HEK293 (cell line): Measurements from ENCODE around the gene SPACA4.

Experiments
- CTCF ChIA-PET: fragments of 350-600 bp; formaldehyde crosslinking; extraction: SDS; loops from one replicate; lab custom pipeline; 2021; ENCODE audit warnings: antibody characterized with exemption; lab: Yijun Ruan, JAX
- POLR2A ChIA-PET: fragments of 300-600 bp; formaldehyde crosslinking; extraction: SDS; loops from one replicate; lab custom pipeline; 2020; ENCODE audit warnings: antibody characterized with exemption, inconsistent platforms; lab: Yijun Ruan, JAX
- H3K27ac ChIP-seq: fragments of 200-500 bp; sonication (Bioruptor generic); 2 replicates; pipeline ENCODE4 v1.5.1; 2014; ENCODE audit warnings: low read depth, low read length, control low read depth, inconsistent platforms; ENCODE audit errors: extremely low read depth
- H3K36me3 ChIP-seq, 2 experiments: fragments of 200-500 bp in 1 of 2; sonication (Bioruptor generic) in 1 of 2; 1 replicate in 1 of 2; 2 replicates in 1 of 2; pipeline ENCODE4 v1.5.1; 2014 to 2017; ENCODE audit warnings: inconsistent platforms in 2 of 2, low read length in 2 of 2; ENCODE audit not compliant: control insufficient read depth in 2 of 2, insufficient read depth in 1 of 2
- H3K4me1 ChIP-seq: fragments of 200-500 bp; sonication (Bioruptor generic); 2 replicates; pipeline ENCODE4 v1.5.1; 2014; ENCODE audit warnings: mild to moderate bottlenecking, low read length, inconsistent platforms; ENCODE audit not compliant: control insufficient read depth, insufficient read depth
- H3K4me3 ChIP-seq: 2 replicates; pipeline ENCODE4 v1.5.1; 2011; ENCODE audit warnings: low read depth, mild to moderate bottlenecking, control low read depth, low read length, moderate library complexity
- H3K9me3 ChIP-seq: fragments of 200-500 bp; sonication (Bioruptor generic); 2 replicates; pipeline ENCODE4 v1.5.1; 2014; ENCODE audit warnings: low read depth, low read length, inconsistent platforms; ENCODE audit not compliant: control insufficient read depth, insufficient read depth
- HOXD13 ChIP-seq: sonication (generic); formaldehyde crosslinking; IDR thresholded peaks from 2 replicates; pipeline ENCODE4 v1.8.0; 2022; ENCODE audit warnings: missing genetic modification reagents, borderline replicate concordance
- MZF1 ChIP-seq: fragments of 450-650 bp; formaldehyde crosslinking; IDR thresholded peaks from 2 replicates; pipeline ENCODE4 v1.5.1; 2017; ENCODE audit warnings: missing biosample characterization, missing genetic modification characterization, borderline replicate concordance
- OSR2 ChIP-seq: fragments of 450-650 bp; formaldehyde crosslinking; IDR thresholded peaks from 2 replicates; pipeline ENCODE4 v1.5.1; 2016; ENCODE audit warnings: missing biosample characterization, missing genetic modification characterization
- OVOL3 ChIP-seq: fragments of 450-650 bp; formaldehyde crosslinking; IDR thresholded peaks from 2 replicates; pipeline ENCODE4 v1.5.1; 2016; ENCODE audit warnings: missing biosample characterization, missing genetic modification characterization
- SP2 ChIP-seq: fragments of 450-650 bp; formaldehyde crosslinking; IDR thresholded peaks from 2 replicates; pipeline ENCODE4 v1.5.1; 2016; ENCODE audit warnings: missing biosample characterization, missing genetic modification characterization
- TSHZ1 ChIP-seq: fragments of 450-650 bp; formaldehyde crosslinking; IDR thresholded peaks from 2 replicates; pipeline ENCODE4 v1.5.1; 2016; ENCODE audit warnings: missing biosample characterization, missing genetic modification characterization, borderline replicate concordance
- YY1 ChIP-seq: fragments of 450-650 bp; formaldehyde crosslinking; IDR thresholded peaks from 2 replicates; pipeline ENCODE4 v1.5.1; 2018; ENCODE audit warnings: missing biosample characterization, missing genetic modification characterization
- ZBTB1 ChIP-seq: fragments of 450-650 bp; formaldehyde crosslinking; IDR thresholded peaks from 2 replicates; pipeline ENCODE4 v1.5.1; 2016; ENCODE audit warnings: missing biosample characterization, missing genetic modification characterization
- ZBTB11 ChIP-seq: fragments of 450-650 bp; formaldehyde crosslinking; conservative IDR thresholded peaks from 2 replicates; pipeline ENCODE4 v1.5.1; 2016; ENCODE audit warnings: low read depth, missing biosample characterization, missing genetic modification characterization
- ZBTB17 ChIP-seq: fragments of 450-650 bp; formaldehyde crosslinking; IDR thresholded peaks from 2 replicates; pipeline ENCODE4 v1.5.1; 2016; ENCODE audit warnings: missing biosample characterization, missing genetic modification characterization
- ZBTB20 ChIP-seq: fragments of 450-650 bp; formaldehyde crosslinking; IDR thresholded peaks from 2 replicates; pipeline ENCODE4 v1.5.1; 2016; ENCODE audit warnings: missing biosample characterization, missing genetic modification characterization
- ZNF112 ChIP-seq: fragments of 450-650 bp; formaldehyde crosslinking; IDR thresholded peaks from 2 replicates; pipeline ENCODE4 v1.5.0; 2017; ENCODE audit warnings: missing biosample characterization, missing genetic modification characterization
- ZNF18 ChIP-seq: fragments of 450-650 bp; formaldehyde crosslinking; IDR thresholded peaks from 2 replicates; pipeline ENCODE4 v1.5.1; 2016; ENCODE audit warnings: missing biosample characterization, missing genetic modification characterization
- ZNF223 ChIP-seq: fragments of 450-650 bp; formaldehyde crosslinking; IDR thresholded peaks from 2 replicates; pipeline ENCODE4 v1.5.1; 2016; ENCODE audit warnings: missing biosample characterization, missing genetic modification characterization
- ZNF23 ChIP-seq: fragments of 450-650 bp; formaldehyde crosslinking; IDR thresholded peaks from 2 replicates; pipeline ENCODE4 v1.5.1; 2016; ENCODE audit warnings: missing biosample characterization, missing genetic modification characterization, borderline replicate concordance
- ZNF366 ChIP-seq: fragments of 450-650 bp; formaldehyde crosslinking; conservative IDR thresholded peaks from 2 replicates; pipeline ENCODE4 v1.5.1; 2016; ENCODE audit warnings: missing biosample characterization, missing genetic modification characterization
- ZNF404 ChIP-seq: fragments of 450-650 bp; formaldehyde crosslinking; IDR thresholded peaks from 2 replicates; pipeline ENCODE4 v1.5.1; 2017; ENCODE audit warnings: missing biosample characterization, missing genetic modification characterization
- ZNF449 ChIP-seq: fragments of 450-650 bp; formaldehyde crosslinking; IDR thresholded peaks from 2 replicates; pipeline ENCODE4 v1.5.1; 2017; ENCODE audit warnings: missing biosample characterization, mild to moderate bottlenecking, missing genetic modification characterization, moderate library complexity
- ZNF513 ChIP-seq: fragments of 450-650 bp; IDR thresholded peaks from 2 replicates; pipeline ENCODE4 v1.5.1; 2018; ENCODE audit warnings: missing biosample characterization, missing genetic modification characterization
- ZNF530 ChIP-seq: fragments of 450-650 bp; formaldehyde crosslinking; IDR thresholded peaks from 2 replicates; pipeline ENCODE4 v1.5.1; 2016; ENCODE audit warnings: low read depth, missing biosample characterization, missing genetic modification characterization
- ZNF549 ChIP-seq: fragments of 450-650 bp; IDR thresholded peaks from 2 replicates; pipeline ENCODE4 v1.5.1; 2018; ENCODE audit warnings: missing biosample characterization, missing genetic modification characterization, mild to moderate bottlenecking, inconsistent platforms, moderate library complexity
- ZNF580 ChIP-seq: fragments of 450-650 bp; formaldehyde crosslinking; IDR thresholded peaks from 2 replicates; pipeline ENCODE4 v1.5.1; 2016; ENCODE audit warnings: missing biosample characterization, missing genetic modification characterization
- ZNF596 ChIP-seq: fragments of 450-650 bp; IDR thresholded peaks from 2 replicates; pipeline ENCODE4 v1.5.0; 2018; ENCODE audit warnings: missing biosample characterization, mild to moderate bottlenecking, missing genetic modification characterization, moderate library complexity
- ZNF654 ChIP-seq: fragments of 450-650 bp; formaldehyde crosslinking; IDR thresholded peaks from 2 replicates; pipeline ENCODE4 v1.5.1; 2016; ENCODE audit warnings: low read depth, missing biosample characterization, missing genetic modification characterization
- ZNF768 ChIP-seq: fragments of 450-650 bp; formaldehyde crosslinking; IDR thresholded peaks from 2 replicates; pipeline ENCODE4 v1.5.1; 2018; ENCODE audit warnings: missing biosample characterization, mild to moderate bottlenecking, missing genetic modification characterization

Gene SPACA4

GRCh38 chr19:48646001-48646721 is 39.6 kb downstream of the SPACA4 start, which contains the start of gene CA11:
TSS of gene CA11 (minus strand) at chr19:48646187. CDS start at chr19:48645632, 555 bp downstream.
- ChIA-PET POLR2A (interaction anchor here (0.5 to 3.9 kb wide), 25 partner anchors 8 to 354 kb away, joined by 3 to 39 read pairs (median 4); partner anchors contain the start of genes BCAT2, DBP, FUT1 and RPL18), CTCF (interaction anchor here (0.5 to 3.5 kb wide), 31 partner anchors 8 to 624 kb away, joined by 3 to 30 read pairs (median 3); partner anchors contain the start of gene HSD17B14)
- peak within 1 kb of the TSS; percentile 44 for H3K4me3 ChIP-seq
- H3K4me1 ChIP-seq = peaks cover 9% of the 10 kb centered on the region
- H3K9me3 ChIP-seq = no peaks in the 10 kb centered on the region
- no peaks in the 10 kb centered on the region for H3K36me3 ChIP-seq
- H3K27ac ChIP-seq = peak within 1 kb of the TSS; percentile 70
- TF ChIP-seq ZNF112 (tag by site-specific recombination) = no peak
- no peak for TF ChIP-seq MZF1
- no peak for TF ChIP-seq ZNF23 (tag by site-specific recombination)
- TF ChIP-seq ZNF449 (tag by site-specific recombination) = peak; percentile 90
- TF ChIP-seq OSR2 (tag by site-specific recombination) = 0 out of 2 replicates have a peak, but pooled peaks have one; percentile 38
- TF ChIP-seq ZBTB11 (tag by site-specific recombination) = no peak; the same call in none of the 2 replicates
- no peak for TF ChIP-seq ZNF768 (tag by site-specific recombination)
- peak; percentile 90; the same call in 1 of the 2 replicates for TF ChIP-seq ZBTB20 (tag by site-specific recombination)
- no peak for TF ChIP-seq ZNF580 (tag by site-specific recombination)
- no peak for TF ChIP-seq ZBTB1 (tag by site-specific recombination)
- no peak for TF ChIP-seq ZNF223
- peak; percentile 24; the same call in 1 of the 2 replicates for TF ChIP-seq ZNF596 (tag by site-specific recombination)
- no peak for TF ChIP-seq HOXD13 (CRISPR knock-in tag)
- no peak for TF ChIP-seq ZNF404
- no peak for TF ChIP-seq ZNF530
- TF ChIP-seq YY1 = no peak
- no peak for TF ChIP-seq ZNF18 (tag by site-specific recombination)
- peak; percentile 100 for TF ChIP-seq ZNF366
- no peak for TF ChIP-seq TSHZ1 (tag by site-specific recombination)
- TF ChIP-seq ZNF513 (tag by site-specific recombination) = no peak; the same call in none of the 2 replicates
- TF ChIP-seq ZNF549 = no peak
- peak; percentile 98 for TF ChIP-seq ZBTB17 (tag by site-specific recombination)
- peak; percentile 65 for TF ChIP-seq ZNF654 (tag by site-specific recombination)
- peak; percentile 9; the same call in 1 of the 2 replicates for TF ChIP-seq OVOL3 (tag by site-specific recombination)
- peak; percentile 75 for TF ChIP-seq SP2
